Measurements from ENCODE around the gene C1QTNF2.
A peak's percentile ranks its signal among the peaks of the same experiment; 100 is the strongest.

Gene C1QTNF2, protein sequence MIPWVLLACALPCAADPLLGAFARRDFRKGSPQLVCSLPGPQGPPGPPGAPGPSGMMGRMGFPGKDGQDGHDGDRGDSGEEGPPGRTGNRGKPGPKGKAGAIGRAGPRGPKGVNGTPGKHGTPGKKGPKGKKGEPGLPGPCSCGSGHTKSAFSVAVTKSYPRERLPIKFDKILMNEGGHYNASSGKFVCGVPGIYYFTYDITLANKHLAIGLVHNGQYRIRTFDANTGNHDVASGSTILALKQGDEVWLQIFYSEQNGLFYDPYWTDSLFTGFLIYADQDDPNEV

DNA sequence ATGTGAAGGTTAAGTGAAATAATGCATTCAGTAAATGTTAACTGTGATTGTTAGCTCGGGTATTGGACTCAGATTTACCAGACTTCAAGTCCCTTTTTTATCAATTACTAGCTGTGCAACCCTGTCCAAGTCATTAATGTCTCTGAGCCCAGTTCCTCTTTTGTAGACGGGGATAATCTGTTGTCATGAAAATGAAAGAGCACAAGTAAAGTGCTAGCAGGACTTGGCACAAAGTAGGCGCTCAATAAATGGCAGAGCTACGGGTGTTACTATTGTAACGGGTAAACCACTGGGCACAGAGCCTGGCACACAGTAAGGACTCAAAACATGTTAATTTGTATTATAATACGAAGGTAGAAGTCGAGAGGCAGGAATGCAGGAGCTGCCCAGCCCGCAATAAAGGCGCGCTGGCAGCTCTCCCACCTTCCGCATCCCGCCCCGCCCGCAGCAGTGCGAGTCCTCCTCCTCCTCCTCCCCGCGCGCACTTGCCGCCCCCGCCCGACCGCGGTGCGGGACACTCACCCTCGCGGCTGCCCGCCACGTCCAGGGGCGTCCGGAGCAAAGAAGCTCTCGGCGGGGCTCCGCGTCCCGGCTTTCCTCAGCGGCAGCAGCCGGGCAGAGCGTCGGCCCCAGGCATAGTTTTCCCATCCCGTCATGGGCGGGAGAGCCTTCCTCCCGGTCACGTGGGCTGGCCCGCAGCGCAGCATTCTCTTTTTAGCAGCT, at the start of gene C1QTNF2:
Gene C1QTNF2 (minus strand): TSS at position 637 of the 723 bp plus-strand sequence. CDS start 15,615 bp downstream, outside the sequence.
- no peak for DNase-seq (ENCODE audit: low read depth in 2 of 2)

DNA sequence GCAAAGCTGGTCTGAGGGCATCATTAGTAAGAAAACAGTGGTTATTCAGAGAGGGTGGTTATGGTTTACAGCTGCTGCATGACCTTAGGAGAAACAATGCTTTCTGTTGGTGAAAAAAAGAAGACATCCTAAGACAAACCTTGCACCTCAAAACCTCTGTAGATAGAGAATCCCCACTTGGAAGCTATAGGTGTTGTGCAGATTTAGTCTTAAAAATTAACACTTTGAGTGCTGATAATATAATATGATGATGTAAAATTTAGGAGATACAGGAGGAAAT, 49.8 kb upstream of the C1QTNF2 start:
- DNase-seq (ENCODE audit: low read depth in 2 of 2), result no peak

DNA sequence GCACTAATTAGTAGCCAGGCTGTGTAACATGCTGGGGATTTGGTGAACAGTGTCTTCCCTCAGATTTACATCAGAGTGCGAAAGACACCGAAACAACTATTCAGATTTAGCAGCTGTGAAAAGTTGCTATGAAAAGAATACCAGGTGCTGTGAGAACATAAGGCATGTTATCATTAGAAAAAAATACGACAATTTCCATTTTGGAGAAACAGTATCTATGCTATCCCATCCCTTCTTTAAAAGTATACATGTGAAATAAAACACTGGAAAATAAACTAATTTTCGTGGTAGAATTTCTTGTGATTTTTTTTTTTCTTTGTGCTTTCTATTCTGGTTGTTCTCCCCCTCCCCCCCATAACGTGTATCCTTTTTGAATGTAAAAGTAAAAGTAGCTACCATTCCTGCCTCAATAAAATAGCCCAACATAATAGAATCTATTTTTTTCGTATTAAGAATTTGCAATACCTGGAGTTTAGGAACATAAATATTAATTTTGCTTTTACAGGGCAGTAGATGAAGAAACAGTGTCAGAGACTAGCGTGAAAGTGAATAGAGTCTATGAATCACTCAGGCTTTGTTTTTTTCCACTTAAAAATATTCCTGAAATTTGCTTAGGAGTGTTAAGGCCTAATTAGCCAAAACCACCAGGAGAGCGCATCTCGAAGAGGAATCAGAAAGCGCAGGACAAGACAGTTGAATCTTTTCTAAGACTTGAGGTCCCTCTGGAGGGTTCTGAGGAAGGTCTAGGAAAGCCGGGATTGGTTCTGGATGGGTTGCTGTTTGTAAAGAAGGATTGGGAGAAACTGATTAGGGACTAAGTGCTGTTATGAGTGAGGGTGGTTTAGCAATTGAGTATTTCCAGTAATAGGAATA, 49.3 kb upstream of the C1QTNF2 start:
- no peak for DNase-seq (ENCODE audit: low read depth in 2 of 2)

DNA sequence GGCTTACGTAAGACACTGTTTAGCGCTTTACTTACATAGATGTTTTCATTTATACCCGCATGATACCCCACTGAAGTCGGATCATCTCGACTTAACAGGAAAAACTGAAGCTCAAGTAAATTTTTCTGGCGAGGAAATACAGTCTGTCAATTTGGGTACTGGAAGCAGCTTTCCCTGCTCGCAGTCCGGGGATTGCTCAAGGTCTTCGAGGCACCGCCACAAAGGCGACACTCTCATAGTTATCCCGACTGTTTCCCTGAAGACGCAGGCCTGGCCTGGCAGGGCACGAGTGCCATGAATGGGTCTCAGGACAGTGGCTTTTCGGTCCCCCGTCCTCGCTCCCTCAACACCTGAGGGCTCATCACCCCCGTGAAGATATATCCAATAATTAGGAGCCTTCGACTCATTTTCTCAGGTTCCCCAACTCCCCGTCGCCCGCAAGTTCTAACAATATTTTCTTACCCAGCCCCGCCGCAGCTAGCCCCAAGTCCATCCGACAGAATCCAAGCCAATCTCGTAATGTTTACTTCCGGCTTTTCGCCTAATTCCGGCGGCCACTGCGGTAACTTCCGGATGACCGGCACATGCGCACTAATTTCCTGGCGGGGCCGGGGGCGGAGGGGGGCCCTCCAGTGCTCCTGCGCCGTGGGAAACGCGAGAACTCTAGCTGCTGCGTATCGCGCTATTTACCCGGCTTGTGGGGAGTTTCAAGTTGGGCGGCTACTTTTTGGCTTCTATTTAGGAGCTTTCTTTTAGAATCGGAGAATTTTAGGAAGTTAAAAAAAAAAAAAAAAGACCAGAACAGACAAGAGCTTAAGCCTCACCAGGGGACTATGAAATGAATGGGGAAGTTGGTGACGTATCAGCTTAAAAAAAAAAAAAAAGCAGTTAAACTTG, 48.4 kb upstream of the C1QTNF2 start, which contains the start of gene SLU7:
Gene SLU7 (minus strand): TSS at position 521 of the 897 bp plus-strand sequence. CDS start 3,787 bp downstream, outside the sequence.
- DNase-seq (ENCODE audit: low read depth in 2 of 2), result peak; percentile 82 to 90

DNA sequence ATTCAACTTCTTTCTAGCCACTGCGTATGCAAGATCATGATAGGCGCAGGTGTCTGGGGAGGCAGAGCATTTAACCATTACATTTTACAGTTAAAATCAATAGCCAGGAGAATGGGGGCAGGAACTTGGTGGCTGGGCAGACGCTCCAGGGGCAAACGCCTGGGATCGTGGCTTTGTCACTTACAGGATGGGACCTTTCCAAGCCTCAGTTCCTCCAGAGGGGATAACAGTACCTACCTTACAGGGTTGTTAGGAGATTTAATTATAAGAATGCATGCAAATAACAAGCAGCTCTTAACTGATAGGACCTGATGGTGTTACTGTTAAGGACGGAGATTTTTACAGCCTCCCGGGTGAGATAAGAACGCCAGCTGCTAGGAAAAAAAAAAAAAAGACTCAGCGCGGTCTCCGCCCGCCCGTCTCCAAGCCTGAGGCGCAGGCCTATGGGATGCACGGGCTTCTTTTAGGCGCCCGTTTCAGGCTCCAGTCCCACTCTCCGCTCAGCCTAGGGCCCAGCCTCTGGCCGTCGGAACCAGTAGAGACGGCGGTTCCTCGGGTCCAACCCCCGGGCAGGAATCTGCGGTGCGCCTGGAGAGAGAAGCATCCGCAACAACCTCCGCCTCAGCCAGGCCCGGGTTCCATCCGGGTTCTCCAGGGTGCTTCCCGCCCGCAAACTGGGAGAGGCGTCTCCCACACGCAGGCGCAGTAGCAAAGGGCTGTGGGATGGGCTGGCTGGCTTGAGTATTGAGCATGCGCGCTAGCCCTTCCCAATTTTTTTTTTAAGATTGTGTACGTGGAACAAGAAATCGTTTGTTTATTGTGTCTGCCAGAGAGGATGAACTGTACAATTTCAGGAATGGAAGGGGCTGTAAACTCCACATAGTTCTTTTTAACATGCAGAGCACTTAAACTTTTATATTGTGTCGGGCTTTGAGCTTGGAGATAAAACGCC, 29.3 kb upstream of the C1QTNF2 start, which contains the start of gene FAM200C:
Gene FAM200C (minus strand): TSS at position 653 of the 952 bp plus-strand sequence. CDS start 4,564 bp downstream, outside the sequence.
- peak; percentile 21 to 25 for DNase-seq (ENCODE audit: low read depth in 2 of 2)

DNA sequence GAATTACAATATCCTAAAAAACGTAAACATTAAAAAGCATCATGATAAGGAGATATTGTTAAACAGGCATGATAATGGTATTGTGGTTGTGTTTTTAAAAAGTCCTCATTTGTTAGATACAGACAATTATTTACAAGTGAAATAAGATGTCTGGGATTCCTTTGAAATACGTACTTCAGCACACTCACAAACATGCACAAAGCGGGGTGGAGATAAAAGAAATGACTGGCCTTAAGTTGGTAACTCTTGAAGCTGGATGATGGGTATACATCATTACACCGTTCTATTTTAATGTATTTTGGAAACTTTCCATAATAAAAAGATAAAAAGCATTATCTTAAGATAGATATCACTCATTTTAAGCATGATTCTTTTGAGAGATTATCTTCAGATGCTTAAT, 28.4 kb upstream of the C1QTNF2 start:
- no peak for DNase-seq (ENCODE audit: low read depth in 2 of 2)

DNA sequence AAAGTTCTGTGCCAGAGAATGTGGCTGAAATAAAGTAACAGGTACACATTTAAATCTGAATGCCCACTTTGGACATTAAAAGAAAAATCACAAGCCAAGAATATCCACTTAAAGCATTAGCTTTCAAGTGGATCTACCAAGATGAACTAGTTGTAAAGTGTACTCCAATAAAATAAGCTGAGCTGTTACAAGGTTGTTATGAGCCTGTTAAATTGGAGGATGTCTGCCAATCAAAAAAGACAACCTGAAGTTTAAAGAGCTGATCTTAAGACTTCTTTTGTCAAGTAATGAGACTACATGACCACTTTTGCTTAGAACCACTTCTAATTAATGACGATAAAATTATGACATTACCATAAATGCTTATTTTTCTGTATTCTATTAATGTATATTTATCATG, 27.1 kb upstream of the C1QTNF2 start:
- DNase-seq (ENCODE audit: low read depth in 2 of 2), result no peak

DNA sequence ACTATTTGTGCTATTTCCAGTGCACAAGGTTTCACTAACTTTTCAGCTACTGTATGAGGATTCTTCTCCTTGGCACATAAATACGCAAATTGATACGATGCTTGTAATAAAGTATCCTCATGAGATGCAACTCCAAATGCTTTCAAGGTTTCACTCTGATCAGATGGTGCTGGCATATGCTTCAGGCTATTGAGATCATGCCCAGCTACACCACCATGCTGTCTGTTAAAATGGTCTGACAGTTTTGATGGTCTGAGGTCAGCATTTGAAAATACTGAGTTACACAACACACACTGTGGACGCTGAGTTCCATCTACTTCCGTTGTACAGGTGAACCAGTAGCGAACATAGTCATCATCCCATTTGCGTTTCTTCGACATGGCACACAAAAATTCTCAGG, 24.7 kb upstream of the C1QTNF2 start:
- DNase-seq (ENCODE audit: low read depth in 2 of 2), result no peak

DNA sequence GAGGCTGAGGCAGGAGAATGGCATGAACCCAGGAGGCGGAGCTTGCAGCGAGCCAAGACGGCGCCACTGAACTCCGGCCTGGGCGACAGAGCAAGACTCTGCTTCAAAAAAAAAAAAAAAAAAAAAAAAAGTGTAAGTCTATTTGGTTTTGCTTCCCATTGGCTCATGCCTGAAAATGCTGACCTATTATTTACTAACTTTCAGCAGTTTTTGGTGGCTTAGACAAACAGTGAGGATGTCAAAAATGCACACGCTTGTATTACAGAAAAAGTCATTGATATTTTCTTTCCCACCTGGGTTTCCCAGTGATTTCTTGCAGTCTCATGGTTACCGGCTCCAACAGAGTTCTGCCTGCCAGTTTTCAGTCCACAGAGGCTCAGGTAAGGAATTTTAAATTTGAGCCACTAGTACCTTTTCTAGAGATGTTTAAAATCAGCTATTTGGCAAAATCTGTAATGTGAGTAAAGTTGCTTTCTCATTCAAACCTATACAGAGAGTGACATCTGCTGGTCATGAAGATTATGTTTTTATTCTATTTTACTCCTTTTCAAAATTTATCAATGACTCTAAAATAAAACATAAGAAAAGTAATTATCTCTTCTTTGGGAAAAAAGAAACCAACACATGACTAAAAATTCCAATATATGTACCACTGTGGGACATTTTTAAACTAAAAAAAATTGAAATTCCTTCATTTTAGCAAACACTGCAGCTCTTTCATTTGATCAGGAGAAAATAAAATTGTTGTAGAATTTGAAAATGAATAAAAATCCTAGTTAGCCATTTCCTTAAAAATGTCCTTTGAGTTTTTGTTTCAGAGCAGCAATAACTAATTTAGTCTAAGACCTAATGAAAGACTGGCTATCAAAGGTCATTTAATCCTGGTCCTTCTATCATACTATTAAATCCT, 20.6 kb upstream of the C1QTNF2 start:
- DNase-seq (ENCODE audit: low read depth in 2 of 2), result no peak

DNA sequence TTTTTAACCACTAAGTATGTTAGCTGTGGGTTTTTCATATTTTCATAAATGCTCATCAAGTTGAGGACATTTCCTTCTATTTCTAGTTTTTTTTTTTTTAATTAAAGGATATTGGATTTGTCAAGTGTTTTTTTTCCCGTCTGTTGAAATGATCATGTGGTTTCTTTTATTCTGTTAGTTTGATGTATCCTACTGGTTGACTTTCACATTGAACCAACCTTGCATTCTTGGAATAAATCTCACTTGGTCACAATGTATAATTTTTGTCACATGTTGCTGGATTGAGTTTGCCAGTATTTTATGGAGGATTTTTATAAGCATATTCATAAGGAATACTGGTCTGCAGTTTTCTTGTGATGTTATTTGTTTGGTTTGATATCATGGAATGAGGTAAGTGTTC, 17.0 kb upstream of the C1QTNF2 start:
- no peak for DNase-seq (ENCODE audit: low read depth in 2 of 2)

DNA sequence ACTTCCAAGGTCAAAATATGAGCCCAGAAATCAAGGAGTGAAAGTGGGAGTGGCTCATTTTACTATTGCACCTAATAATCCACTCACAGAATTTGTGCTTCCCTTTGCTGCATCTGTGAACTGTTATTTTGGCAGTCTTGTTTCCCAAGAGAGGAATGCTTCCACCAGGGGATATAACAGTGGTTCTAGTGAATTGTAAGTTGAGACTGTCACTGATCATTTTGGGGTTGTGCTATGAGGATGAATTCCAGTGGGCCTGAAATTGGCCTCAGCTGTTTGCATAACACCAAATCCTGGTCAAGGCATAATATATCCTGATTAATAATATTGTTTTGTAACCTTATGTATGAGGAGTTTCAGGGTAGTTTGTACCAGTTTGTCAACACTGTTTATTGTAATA, 15.1 kb upstream of the C1QTNF2 start:
- no peak for DNase-seq (ENCODE audit: low read depth in 2 of 2)

DNA sequence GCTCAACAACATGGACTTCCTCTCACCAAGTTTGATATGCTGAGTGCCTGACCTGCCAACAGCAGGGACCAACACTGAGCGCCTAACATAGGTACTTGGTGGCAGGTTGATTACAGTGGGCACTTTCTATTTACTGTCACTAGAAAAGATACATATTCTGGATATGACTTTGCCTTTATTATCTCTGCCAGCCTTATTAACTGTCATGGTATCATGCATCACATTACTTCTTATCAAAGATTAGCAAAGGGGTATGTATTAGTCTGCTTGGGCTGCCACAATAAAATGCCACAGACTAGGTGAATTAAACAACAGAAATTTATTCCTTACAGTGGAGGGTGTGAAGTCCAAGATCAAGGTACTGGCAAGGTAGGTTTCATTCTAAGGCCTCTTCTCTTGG, 14.3 kb upstream of the C1QTNF2 start:
- DNase-seq (ENCODE audit: low read depth in 2 of 2), result no peak

DNA sequence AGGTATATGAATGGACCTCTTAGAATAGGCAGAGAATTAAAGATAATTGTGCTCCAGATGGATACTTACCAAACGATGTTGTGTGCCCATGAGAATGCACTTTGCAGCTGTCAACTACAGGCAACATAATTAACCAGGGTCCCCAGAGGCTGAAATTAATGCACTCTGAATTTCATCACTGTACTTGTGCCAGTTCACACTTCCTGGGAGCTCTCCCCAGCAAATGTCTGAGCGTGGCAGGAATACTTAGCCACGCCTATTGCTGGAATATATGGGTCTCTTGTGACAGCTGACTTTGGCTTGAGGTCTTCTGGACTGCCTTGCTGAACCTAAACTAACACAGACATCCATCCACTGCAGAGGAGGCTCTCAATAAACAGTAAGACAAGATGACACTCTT, 11.9 kb upstream of the C1QTNF2 start:
- no peak for DNase-seq (ENCODE audit: low read depth in 2 of 2)

DNA sequence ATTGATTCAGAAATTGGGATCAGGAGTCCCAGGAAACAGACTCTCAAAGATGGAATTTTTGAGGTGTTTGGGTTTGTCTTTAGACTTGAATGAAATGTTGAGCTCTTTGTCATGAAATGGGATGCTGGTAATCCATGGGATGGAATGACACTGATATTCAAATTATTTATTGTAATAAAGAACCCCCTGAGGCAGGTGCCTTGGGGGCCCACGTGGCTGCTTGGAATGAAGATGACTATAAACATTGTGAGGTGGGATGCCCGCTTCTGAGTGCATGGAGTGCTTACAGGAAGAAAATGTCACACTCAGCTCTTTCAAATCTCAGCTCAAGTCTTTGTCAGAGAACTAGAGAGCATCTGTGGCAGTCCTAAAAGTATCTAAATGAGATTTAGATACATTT, 9.6 kb upstream of the C1QTNF2 start:
- DNase-seq (ENCODE audit: low read depth in 2 of 2), result no peak

DNA sequence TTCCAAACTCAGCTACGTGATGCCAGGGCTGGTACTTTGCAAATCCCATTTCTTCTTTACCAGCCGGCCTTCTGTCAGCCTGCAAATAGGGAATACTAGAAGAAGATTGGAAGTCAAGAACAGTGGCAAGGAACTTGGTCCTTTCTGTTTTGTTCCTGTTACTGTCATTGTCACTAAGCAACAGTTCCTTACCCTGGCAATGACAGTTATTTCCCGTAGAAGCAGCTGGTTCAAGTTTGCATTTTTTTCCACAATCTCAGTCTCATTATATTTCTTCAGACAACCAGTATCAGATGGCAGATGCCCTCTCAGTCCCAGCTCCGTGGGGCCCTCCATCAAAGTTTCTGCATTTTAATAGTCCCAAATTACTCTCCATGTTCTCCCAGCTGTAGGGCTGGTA, 9.1 kb upstream of the C1QTNF2 start:
- no peak for DNase-seq (ENCODE audit: low read depth in 2 of 2)

DNA sequence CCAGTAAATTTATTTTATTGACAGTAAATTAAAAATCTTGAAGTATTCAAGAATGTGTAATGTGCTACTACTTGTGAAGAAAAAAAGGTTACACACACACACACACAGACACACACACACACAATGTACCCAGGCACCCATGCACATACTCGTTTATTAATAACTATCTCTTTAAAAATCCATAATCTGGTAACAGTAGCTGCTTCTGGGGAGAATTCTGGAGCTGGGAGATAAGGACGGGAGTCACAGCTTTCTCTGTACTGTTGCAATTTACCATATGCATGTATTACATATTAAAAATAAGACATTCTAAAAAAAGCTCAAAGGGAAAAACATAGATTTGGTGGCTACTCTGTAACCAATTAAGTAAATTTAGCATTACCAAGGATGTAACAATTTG, 7.9 kb upstream of the C1QTNF2 start:
- DNase-seq (ENCODE audit: low read depth in 2 of 2), result no peak

DNA sequence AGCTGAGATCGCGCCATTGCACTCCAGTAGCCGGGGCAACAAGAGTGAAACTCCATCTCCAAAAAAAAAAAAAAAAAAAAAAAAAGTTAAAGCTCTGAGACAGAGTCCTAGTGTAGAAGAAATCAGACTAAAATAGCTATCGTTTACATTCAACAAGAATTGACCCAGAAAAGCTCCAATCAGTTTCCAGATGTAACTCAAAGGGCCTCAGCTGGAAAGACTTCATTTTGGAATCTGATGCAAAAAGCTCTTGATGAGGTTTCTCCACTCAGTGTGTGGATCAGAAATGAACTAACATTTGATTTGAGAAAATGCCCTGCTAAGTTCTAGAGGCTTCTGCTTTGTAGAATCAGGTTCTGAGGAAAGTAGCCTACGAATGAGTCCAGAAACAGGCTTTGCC, 7.2 kb upstream of the C1QTNF2 start:
- DNase-seq (ENCODE audit: low read depth in 2 of 2), result no peak

DNA sequence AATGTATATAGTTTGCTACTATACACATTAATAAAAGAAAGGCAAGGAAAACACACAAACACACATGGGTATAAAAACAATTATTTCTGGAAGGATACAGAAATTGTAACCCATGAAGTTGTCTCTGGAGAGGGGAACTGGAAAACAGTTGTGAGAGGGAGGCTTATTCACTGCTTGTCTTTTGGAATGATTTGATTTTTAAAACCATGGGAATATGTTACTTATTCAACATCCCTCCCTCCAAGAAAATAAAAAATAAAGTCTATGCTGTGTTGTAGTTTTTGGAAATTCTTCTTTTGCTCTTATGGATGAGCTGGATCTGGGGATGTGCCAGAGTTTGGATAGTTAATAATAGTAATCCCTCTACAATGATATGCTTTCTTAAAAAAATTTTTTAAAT, 6.0 kb upstream of the C1QTNF2 start:
- DNase-seq (ENCODE audit: low read depth in 2 of 2), result no peak

DNA sequence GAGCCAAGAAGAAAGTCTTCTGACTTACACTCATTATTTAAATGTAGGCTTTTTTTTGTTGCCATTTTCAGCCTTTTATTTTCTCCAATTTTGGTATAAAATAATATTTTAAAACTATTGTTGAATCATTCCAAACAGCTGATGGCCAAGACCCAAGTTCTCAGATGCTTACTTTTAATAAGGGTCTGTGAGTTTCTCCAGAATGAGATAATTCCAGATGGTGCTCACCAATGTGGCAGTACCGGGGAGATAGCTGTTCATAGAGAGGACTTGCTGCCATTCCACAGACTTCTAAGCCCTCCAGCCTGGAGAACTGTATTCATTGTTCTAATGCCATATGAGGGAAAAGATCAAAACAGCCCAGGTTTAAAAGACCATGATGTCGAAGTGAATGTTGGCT, 5.3 kb upstream of the C1QTNF2 start:
- DNase-seq (ENCODE audit: low read depth in 2 of 2), result no peak

Data from stimulated activated CD8-positive, alpha-beta memory T cell treated with anti-CD3 and anti-CD28 coated beads, Interleukin-2, amount 100 ng/mL, for 1 hour (primary cell).